ENCODE results near the gene CORO2B. TPM values are rescaled to one million over a fixed set of nuclear protein-coding genes. Genes with fewer than 3 reads are reported as not detected.

The CORO2B gene
- total RNA-seq, 2 donors from 2014 or later, result 4.3 to 8.5 TPM

- H3K27ac ChIP-seq, result no peak overlapping the region
- TF ChIP-seq CTCF (IDR thresholded peaks at IDR 0.05), result no peak
These were observed 17.5 kb upstream of the CORO2B start for GRCh38 chr15:68561171-68561900.

GRCh38 chr15:68561901-68562300, 16.9 kb upstream of the CORO2B start:
- Histone ChIP-seq H3K27ac (no peak overlapping the region), H3K9me3 (no peaks in the 10 kb centered on the region), H3K4me3 (no peak overlapping the region), H3K36me3 (no peaks in the 10 kb centered on the region), H3K4me1 (ENCODE audit: control insufficient read depth in 1 of 2, low read depth in 2 of 2) (peaks cover 2 to 13% of the 10 kb centered on the region in 2 donors), H3K27me3 (replicated peaks; ENCODE audit: insufficient read depth) (no peaks in the 10 kb centered on the region)
- ATAC-seq (ENCODE audit: insufficient number of reproducible peaks, low FRiP score, low read depth), result no peak
- DNase-seq (ENCODE audit: low spot score), result no peak
- TF ChIP-seq CTCF (IDR thresholded peaks at IDR 0.05), result no peak

More at GRCh38 chr15:68561171-68561900, 17.5 kb upstream of the CORO2B start:
- Histone ChIP-seq H3K4me3 (no peak overlapping the region), H3K9me3 (no peaks in the 10 kb centered on the region), H3K36me3 (no peaks in the 10 kb centered on the region), H3K4me1 (ENCODE audit: control insufficient read depth in 1 of 2, low read depth in 2 of 2) (peaks cover 2 to 13% of the 10 kb centered on the region in 2 donors), H3K27me3 (replicated peaks; ENCODE audit: insufficient read depth) (no peaks in the 10 kb centered on the region)
- no peak for DNase-seq (ENCODE audit: low spot score)
- ATAC-seq (ENCODE audit: insufficient number of reproducible peaks, low FRiP score, low read depth), result no peak

GRCh38 chr15:68564173-68564572, 14.6 kb upstream of the CORO2B start:
- ATAC-seq (ENCODE audit: insufficient number of reproducible peaks, low FRiP score, low read depth), result no peak
- no peak overlapping the region for H3K4me3 ChIP-seq
- H3K27me3 ChIP-seq (replicated peaks; ENCODE audit: insufficient read depth), result no peaks in the 10 kb centered on the region
- no peaks in the 10 kb centered on the region for H3K9me3 ChIP-seq
- DNase-seq (ENCODE audit: low spot score), result no peak
- peaks cover 0 to 8% of the 10 kb centered on the region in 2 donors for H3K4me1 ChIP-seq (ENCODE audit: control insufficient read depth in 1 of 2, low read depth in 2 of 2)
- H3K27ac ChIP-seq, result no peak overlapping the region
- H3K36me3 ChIP-seq, result no peaks in the 10 kb centered on the region
- TF ChIP-seq CTCF (IDR thresholded peaks at IDR 0.05), result no peak

- Histone ChIP-seq H3K36me3 (no peaks in the 10 kb centered on the region), H3K27ac (no peak overlapping the region), H3K27me3 (replicated peaks; ENCODE audit: insufficient read depth) (no peaks in the 10 kb centered on the region), H3K9me3 (no peaks in the 10 kb centered on the region), H3K4me1 (ENCODE audit: control insufficient read depth in 1 of 2, low read depth in 2 of 2) (peaks cover 0 to under 1% of the 10 kb centered on the region in 2 donors), H3K4me3 (no peak overlapping the region)
- no peak for DNase-seq (ENCODE audit: low spot score)
- no peak for TF ChIP-seq CTCF (IDR thresholded peaks at IDR 0.05)
- ATAC-seq (ENCODE audit: insufficient number of reproducible peaks, low FRiP score, low read depth), result no peak
These were observed 13.6 kb upstream of the CORO2B start for GRCh38 chr15:68565234-68565633.

GRCh38 chr15:68565726-68566125, 13.1 kb upstream of the CORO2B start:
- no peak overlapping the region for H3K4me3 ChIP-seq
- no peaks in the 10 kb centered on the region for H3K36me3 ChIP-seq
- TF ChIP-seq CTCF (IDR thresholded peaks at IDR 0.05), result no peak
- DNase-seq (ENCODE audit: low spot score) (no peak), ATAC-seq (ENCODE audit: insufficient number of reproducible peaks, low FRiP score, low read depth) (no peak)
- H3K27me3 ChIP-seq (replicated peaks; ENCODE audit: insufficient read depth), result no peaks in the 10 kb centered on the region
- H3K27ac ChIP-seq, result no peak overlapping the region
- no peaks in the 10 kb centered on the region for H3K9me3 ChIP-seq
- no peaks in the 10 kb centered on the region for H3K4me1 ChIP-seq (ENCODE audit: control insufficient read depth in 1 of 2, low read depth in 2 of 2)
